ENCODE results near the gene RYR2.
A peak's percentile ranks its signal among the peaks of the same experiment; 100 is the strongest.
"Not testable (repeated sequence)": the region's sequence is repeated elsewhere in the genome, so short reads cannot be mapped to it uniquely, and the experiment has no call there.

The RYR2 gene

DNA sequence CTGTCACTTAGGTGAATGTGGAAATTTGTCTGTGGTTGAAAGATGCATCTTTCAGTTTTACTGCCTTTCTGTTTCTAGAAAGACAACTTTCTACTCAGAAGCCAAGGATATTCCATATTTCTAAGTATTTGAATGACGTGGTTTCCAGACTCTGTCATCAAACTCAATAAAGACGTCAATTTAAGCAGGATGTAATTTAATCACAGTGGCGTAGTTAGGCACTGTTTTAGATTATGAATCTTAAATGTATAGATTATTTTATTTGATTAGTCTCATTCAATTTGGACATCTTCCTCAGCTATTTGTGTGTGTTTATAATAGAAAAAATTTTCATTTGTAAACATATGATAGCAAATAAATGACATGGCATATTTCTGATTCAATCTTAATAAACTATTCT, 298.9 kb downstream of the RYR2 start:
- DNase-seq (ENCODE audit: low read depth in 2 of 2), result no peak

DNA sequence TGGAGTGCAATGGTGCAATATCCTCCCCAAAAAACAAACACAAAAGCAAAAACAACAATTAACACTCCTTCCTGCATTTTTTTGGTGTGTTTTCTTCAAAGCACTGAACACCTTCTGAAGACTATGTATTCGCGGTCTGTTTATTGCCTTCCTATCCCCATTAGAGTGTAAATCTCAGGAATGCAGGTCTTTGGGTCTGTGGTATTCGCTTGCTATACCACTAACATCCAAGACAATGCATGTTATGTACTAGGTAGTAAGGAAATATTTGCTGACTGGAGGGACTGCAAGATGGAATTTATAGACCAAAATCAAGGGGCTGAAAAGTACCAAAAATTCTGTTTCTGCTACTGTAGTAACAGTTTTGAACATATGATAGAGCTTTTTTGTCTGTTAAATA, 299.4 kb downstream of the RYR2 start:
- no peak for DNase-seq (ENCODE audit: low read depth in 2 of 2)

- no peak for DNase-seq (ENCODE audit: low read depth in 2 of 2)
Measured at GRCh38 chr1:237342730-237343129, 300.7 kb downstream of the RYR2 start.

DNA sequence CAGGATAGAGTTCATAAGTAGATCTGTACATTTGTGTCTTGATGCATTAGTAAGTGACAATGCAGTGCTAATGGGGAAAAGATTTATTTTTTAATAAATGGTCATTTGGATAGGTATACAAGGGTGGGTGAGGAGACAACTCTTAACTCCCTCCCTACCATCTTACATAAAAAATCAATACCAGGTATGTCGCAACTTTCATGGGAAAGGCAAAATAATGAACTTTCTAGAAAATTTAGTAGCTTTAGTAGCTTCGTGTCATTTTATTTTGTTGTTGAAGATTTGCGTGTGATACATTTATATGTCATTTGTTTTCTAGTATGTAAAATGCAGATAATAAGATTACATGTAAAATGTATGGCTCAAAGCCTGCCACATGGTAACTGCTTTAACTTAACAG, 310.8 kb downstream of the RYR2 start:
- DNase-seq (ENCODE audit: low read depth in 2 of 2), result no peak

DNA sequence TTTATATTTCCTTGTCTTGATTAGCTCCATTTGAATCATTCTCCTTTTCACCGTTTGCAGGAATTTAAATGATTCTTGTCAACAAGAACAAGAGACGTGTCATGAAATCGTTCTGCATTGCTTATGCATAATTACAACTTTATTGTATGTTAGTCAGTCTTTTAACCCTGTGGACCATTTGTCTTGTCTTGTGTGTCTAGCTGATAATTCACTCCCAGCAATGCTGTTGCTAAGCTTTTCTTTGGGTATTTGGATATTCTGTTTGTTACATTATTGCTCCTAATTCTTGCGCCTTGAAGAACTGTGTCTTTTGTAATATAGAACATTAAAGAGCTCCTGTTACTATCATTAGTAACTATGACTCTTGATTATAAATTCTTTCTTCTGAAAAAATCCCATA, 311.9 kb downstream of the RYR2 start:
- DNase-seq (ENCODE audit: low read depth in 2 of 2), result no peak

DNA sequence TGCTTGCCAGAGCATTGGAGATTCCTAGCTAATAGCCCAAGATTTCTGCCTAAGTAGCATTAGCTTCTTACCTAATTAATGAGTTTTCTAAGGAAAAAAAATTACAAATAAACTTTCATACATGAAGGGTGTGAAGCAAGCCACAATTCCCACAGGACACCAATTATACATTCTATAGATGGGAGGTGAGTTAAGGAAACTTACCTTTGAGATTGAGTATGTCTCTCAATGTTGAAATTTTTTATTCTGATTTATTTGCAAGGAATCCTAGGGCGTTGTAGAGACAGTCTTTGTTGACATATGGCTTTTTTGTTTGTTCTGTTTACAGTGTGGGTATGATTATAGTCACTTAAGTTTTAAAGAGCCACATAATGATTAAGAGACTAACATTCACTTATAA, 313.0 kb downstream of the RYR2 start:
- no peak for DNase-seq (ENCODE audit: low read depth in 2 of 2)

DNA sequence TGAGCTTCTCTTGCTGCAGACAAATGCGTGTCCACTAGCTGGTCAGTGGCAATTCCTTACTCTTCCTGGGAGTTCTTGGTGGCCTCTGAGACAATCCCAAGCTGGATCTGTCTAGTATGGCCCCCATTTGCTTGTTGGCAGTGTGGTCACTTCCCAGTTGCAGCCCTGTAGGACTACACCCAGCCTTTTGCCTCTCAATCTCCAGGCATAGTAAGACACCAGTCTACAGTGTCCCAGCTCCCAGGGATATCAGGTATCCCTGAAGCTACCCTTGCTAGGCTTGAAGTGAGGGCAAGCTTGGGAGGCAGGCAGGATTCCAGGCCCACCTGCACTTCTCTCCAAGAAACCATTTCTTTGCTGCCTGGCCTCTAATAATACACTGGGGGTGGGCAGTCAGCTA, 316.6 kb downstream of the RYR2 start:
- DNase-seq (ENCODE audit: low read depth in 2 of 2), result no peak

GRCh38 chr1:237367758-237368157, 325.8 kb downstream of the RYR2 start:
- no peak for DNase-seq (ENCODE audit: low read depth in 2 of 2)

- DNase-seq (ENCODE audit: low read depth in 2 of 2), result not testable (repeated sequence)
Measured at GRCh38 chr1:237371477-237371876, 329.5 kb downstream of the RYR2 start.

- DNase-seq (ENCODE audit: low read depth in 2 of 2), result no peak
Measured at GRCh38 chr1:237383791-237384190, 341.8 kb downstream of the RYR2 start.

DNA sequence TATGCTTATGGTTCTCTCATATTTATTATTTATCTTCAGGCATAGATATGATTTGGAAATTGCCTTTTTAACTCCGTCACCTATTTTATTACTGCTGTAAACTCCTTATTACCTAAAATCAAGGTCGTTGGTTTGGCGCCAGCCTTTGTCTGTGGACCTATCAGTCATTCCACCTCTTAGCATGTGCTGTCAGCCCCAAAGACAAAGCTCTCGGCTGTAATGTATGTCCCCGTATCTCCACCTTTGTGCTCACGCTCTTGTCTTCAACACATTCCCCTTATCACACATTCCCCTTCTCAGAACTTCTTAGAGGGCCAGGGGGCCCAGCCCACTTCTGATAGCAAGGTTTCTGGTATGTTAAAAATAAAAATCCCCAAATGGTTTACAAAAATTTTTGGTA, 342.2 kb downstream of the RYR2 start:
- no peak for DNase-seq (ENCODE audit: low read depth in 2 of 2)

DNA sequence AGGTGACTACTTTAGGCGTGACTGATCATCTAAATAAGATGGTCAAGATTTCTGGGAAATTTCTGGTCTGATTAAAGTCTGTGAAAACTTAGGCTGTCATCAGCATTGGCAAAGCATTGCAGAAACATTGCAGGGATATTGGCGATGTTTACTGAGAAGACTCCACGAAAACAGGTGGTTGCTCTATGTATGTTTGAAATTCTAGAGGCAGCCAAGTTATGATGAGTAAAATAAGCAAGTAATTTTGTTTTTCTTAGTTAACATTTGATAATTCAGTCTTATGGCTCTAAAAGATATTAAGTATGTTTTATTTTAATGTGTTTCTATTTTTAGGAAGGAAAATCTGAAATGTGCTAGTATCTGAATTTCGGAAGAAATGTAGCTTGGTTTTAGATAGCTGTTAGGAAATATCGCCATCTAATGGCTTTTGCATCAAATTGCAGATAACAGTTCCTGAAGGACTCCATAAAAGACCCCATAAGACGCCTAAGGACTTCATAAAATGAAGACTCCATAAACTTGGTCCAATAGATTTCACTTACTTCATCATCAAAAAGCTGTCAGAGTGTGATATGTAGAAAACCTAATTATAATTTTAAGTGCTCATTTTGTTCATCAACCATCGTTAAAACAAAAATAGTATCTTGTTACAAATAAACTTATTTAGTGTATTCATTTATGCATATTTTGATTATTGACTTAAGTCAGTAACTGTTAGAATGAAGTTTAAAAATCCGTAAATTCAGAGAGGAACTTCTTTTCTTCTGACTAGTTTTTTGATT, 344.6 kb downstream of the RYR2 start:
- no peak for DNase-seq (ENCODE audit: low read depth in 2 of 2)

DNA sequence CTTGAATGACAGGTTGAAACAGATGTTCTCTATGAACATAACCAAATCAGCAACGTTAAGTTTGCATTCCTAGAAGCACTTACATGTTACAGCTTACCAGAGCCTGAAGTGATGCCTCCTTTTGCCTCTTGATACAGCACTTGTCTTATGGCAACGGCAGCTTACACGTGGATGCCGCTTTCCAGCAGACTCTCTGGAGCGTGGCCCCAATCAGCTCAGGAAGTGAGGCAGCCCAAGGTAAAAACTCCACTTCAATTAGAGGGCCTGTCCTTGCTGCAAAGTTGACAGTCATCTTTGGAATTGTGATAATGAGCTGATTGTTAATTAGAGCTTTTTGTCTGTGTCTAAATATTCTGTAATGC, 345.1 kb downstream of the RYR2 start:
- no peak for DNase-seq (ENCODE audit: low read depth in 2 of 2)

- no peak for DNase-seq (ENCODE audit: low read depth in 2 of 2)
Measured at GRCh38 chr1:237390823-237391222, 348.8 kb downstream of the RYR2 start.

GRCh38 chr1:237393632-237394031, 351.6 kb downstream of the RYR2 start:
- DNase-seq (ENCODE audit: low read depth in 2 of 2), result no peak

GRCh38 chr1:237394281-237394680, 352.3 kb downstream of the RYR2 start:
- DNase-seq (ENCODE audit: low read depth in 2 of 2), result no peak

DNA sequence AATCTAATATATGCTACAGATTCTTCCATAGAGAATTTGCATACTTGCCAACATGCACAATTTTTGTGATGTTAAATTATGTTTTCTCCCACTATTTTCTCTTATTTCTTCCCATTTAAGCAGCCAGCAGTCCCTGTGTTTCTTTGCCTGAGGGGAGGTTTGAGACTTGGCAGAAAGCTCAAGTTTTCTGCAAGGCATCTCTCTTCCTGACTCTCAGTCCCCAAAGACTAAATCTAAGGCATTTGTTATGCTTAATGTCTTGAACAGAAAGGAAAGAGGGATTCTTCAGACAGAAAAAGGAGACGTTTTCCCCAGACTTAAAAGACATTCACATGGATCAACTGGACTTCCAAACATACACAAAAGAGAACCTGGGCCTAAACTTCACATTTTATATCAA, 354.4 kb downstream of the RYR2 start:
- no peak for DNase-seq (ENCODE audit: low read depth in 2 of 2)

DNA sequence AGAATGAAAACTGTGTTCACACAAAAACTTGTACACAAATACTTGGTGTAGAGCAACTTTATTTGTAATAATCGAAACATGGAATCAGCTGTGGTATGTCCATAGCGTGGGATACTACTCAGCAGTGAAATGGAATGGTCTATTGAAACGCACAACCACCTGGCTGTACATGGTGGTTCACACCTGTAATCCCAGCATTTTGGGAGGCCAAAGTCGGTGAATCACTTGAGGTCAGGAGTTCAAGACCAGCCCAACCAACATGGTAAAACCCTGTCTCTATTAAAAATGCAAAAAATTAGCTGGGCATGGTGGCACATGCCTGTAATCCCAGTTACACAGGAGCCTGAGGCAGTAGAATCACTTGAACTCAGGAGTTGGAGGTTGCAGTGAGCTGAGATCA, 356.8 kb downstream of the RYR2 start:
- no peak for DNase-seq (ENCODE audit: low read depth in 2 of 2)

- DNase-seq (ENCODE audit: low read depth in 2 of 2), result no peak
Measured at GRCh38 chr1:237405912-237406311, 363.9 kb downstream of the RYR2 start.

DNA sequence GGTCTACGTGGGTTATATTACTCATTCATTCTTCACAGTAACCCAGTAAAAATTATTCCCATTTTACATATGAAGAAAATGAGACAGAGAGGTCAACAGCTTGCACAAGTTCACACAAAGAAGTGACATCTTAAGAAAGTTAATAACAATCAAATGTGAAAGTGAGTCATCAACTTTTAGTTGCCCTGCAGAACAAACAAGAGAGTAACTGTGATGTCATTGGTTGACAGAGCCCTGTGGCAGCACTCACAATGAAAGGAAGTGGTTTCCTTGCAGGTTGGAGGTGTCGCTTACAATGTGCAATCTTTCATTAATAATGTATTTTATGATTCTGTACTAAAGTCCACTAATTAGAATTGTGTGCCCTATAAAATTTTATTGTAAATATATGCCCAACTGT, 369.6 kb downstream of the RYR2 start:
- DNase-seq (ENCODE audit: low read depth in 2 of 2), result peak in 1 of 2 experiments; percentile 0

DNA sequence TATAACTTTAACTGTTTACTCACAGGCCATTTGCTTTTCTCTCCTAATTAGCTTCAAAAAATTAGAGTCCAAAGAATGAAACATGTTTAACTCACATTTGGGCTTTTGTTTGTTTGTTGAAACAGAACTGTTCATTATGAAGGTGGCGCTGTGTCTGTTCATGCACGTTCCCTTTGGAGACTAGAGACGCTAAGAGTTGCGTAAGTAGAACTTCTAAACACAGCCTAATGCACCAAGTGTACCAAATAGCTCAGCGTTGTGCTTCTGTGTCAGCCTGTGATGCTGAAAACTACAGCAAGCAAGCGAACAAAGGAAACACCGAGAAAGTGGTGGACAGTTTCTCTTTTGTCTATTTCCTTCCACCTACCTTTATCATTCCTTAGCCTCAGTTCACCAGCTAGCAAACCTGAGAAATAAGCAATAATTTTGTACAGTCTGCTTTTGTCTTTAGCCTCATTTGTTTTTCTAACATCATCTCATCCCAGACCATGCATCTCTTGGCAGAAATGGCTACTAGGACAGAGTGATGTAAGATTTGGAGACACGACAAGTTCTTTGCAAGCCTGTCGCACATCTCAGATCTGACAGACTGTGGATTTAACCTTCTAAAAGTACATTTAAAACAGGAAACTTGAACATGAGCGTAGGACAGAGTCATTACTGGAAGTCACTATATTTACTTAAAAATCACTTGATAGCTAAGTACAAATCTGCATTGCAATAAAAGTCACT, 375.1 kb downstream of the RYR2 start:
- no peak for DNase-seq (ENCODE audit: low read depth in 2 of 2)

DNA sequence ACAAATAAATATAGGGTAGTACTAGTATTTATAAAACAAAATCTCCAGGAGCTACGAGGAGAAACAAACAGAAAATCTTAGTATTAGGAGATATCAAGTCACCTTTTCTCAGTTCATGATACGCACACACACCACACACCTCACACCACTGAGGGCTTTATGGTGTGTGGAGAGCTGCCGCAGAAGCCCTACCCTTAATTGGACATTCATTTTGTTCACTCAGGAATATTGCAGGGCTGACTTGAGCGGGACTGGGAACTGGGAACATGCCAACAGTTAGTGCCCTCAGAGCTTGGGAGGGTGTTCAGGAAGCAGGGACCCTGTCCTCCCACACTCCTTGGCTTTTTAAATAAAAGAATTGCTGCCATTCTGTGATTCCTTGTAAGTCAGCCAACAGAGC, 386.8 kb downstream of the RYR2 start:
- DNase-seq (ENCODE audit: low read depth in 2 of 2), result no peak

- DNase-seq (ENCODE audit: low read depth in 2 of 2), result no peak
Measured at GRCh38 chr1:237429252-237429651, 387.3 kb downstream of the RYR2 start.

DNA sequence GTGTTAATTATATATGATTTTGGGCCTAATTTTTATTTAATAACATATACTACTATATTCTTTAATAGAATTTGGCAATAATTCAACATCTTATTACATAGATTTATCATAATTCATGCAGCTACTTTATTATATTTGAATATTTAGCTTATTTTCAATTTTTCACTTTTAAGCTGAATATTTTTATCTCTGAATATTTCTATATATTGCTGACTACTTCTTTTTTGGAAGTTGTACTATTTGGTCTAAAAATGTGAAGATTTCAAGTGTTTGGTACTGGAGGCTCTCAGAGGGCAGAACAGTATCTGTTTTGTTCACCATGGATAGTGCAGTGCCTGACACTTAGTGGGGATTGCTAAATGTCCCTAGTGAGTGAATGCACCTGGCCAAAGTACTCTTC, 389.5 kb downstream of the RYR2 start:
- DNase-seq (ENCODE audit: low read depth in 2 of 2), result no peak

Data from stimulated activated CD4-positive, alpha-beta T cell treated with anti-CD3 and anti-CD28 coated beads, Interleukin-12 subunit alpha, Interleukin-12 subunit beta, amount 100 ng/mL, for 24 hours (primary cell).